Measurements from ENCODE around the gene PRAC2.

PRAC2 gene

GRCh38 chr17:48737330-48738043 is 14.5 kb downstream of the PRAC2 start:
- Mint-ChIP-seq H3K4me1 (ENCODE audit: low read depth) (peaks cover 12% of the 10 kb centered on the region), H3K27ac (no peak overlapping the region), H3K27me3 (ENCODE audit: low read depth) (peaks cover 96% of the 10 kb centered on the region), H3K9me3 (no peaks in the 10 kb centered on the region), H3K4me3 (no peak overlapping the region), H3K36me3 (ENCODE audit: low read depth) (peaks cover 2% of the 10 kb centered on the region)

- Mint-ChIP-seq H3K4me3 (no peak overlapping the region), H3K4me1 (ENCODE audit: low read depth) (peaks cover 8% of the 10 kb centered on the region), H3K27me3 (ENCODE audit: low read depth) (peaks cover 98% of the 10 kb centered on the region), H3K36me3 (ENCODE audit: low read depth) (peaks cover 4% of the 10 kb centered on the region), H3K9me3 (no peaks in the 10 kb centered on the region), H3K27ac (no peak overlapping the region)
Measured at GRCh38 chr17:48738424-48738802, 15.4 kb downstream of the PRAC2 start.

GRCh38 chr17:48738803-48739526 is 16.0 kb downstream of the PRAC2 start:
- Mint-ChIP-seq H3K36me3 (ENCODE audit: low read depth) (peaks cover 3% of the 10 kb centered on the region), H3K27ac (no peak overlapping the region), H3K4me3 (peak overlapping the region; percentile 1), H3K4me1 (ENCODE audit: low read depth) (peaks cover 4% of the 10 kb centered on the region), H3K27me3 (ENCODE audit: low read depth) (peaks cover 98% of the 10 kb centered on the region), H3K9me3 (no peaks in the 10 kb centered on the region)

- H3K4me3 Mint-ChIP-seq = no peak overlapping the region
Measured at GRCh38 chr17:48740537-48740936, 17.6 kb downstream of the PRAC2 start.

GRCh38 chr17:48745381-48746275 is 22.6 kb downstream of the PRAC2 start:
- H3K27me3 Mint-ChIP-seq (ENCODE audit: low read depth) = peaks cover 100% of the 10 kb centered on the region
- no peaks in the 10 kb centered on the region for H3K9me3 Mint-ChIP-seq
- H3K4me1 Mint-ChIP-seq (ENCODE audit: low read depth) = peaks cover 3% of the 10 kb centered on the region
- H3K4me3 Mint-ChIP-seq = no peak overlapping the region
- H3K36me3 Mint-ChIP-seq (ENCODE audit: low read depth) = peaks cover 3% of the 10 kb centered on the region
- H3K27ac Mint-ChIP-seq = peak overlapping the region; percentile 24

More at GRCh38 chr17:48740537-48740936, 17.6 kb downstream of the PRAC2 start:
- H3K36me3 Mint-ChIP-seq (ENCODE audit: low read depth) = peaks cover 3% of the 10 kb centered on the region
- no peak overlapping the region for H3K27ac Mint-ChIP-seq
- H3K4me1 Mint-ChIP-seq (ENCODE audit: low read depth) = peaks cover 6% of the 10 kb centered on the region
- H3K9me3 Mint-ChIP-seq = no peaks in the 10 kb centered on the region
- H3K27me3 Mint-ChIP-seq (ENCODE audit: low read depth) = peaks cover 98% of the 10 kb centered on the region

- H3K27me3 Mint-ChIP-seq (ENCODE audit: low read depth) = peaks cover 100% of the 10 kb centered on the region
- H3K27ac Mint-ChIP-seq = peak overlapping the region; percentile 66
- peaks cover 3% of the 10 kb centered on the region for H3K4me1 Mint-ChIP-seq (ENCODE audit: low read depth)
- H3K36me3 Mint-ChIP-seq (ENCODE audit: low read depth) = peaks cover 3% of the 10 kb centered on the region
- no peak overlapping the region for H3K4me3 Mint-ChIP-seq
- no peaks in the 10 kb centered on the region for H3K9me3 Mint-ChIP-seq
Measured at GRCh38 chr17:48746916-48747444, 24.0 kb downstream of the PRAC2 start.

- Mint-ChIP-seq H3K4me1 (ENCODE audit: low read depth) (peaks cover 5% of the 10 kb centered on the region), H3K4me3 (no peak overlapping the region), H3K27me3 (ENCODE audit: low read depth) (peaks cover 100% of the 10 kb centered on the region), H3K9me3 (no peaks in the 10 kb centered on the region), H3K36me3 (ENCODE audit: low read depth) (peaks cover 3% of the 10 kb centered on the region), H3K27ac (no peak overlapping the region)
Measured at GRCh38 chr17:48747445-48748363, 24.7 kb downstream of the PRAC2 start.

GRCh38 chr17:48748718-48749566 is 26.0 kb downstream of the PRAC2 start:
- Mint-ChIP-seq H3K4me3 (no peak overlapping the region), H3K27me3 (ENCODE audit: low read depth) (peaks cover 100% of the 10 kb centered on the region), H3K4me1 (ENCODE audit: low read depth) (peaks cover 7% of the 10 kb centered on the region), H3K27ac (peak overlapping the region; percentile 1), H3K9me3 (no peaks in the 10 kb centered on the region), H3K36me3 (ENCODE audit: low read depth) (no peaks in the 10 kb centered on the region)

GRCh38 chr17:48749621-48750553 is 26.9 kb downstream of the PRAC2 start:
- peak overlapping the region; percentile 1 for H3K27ac Mint-ChIP-seq
- H3K27me3 Mint-ChIP-seq (ENCODE audit: low read depth) = peaks cover 98% of the 10 kb centered on the region
- H3K4me3 Mint-ChIP-seq = no peak overlapping the region
- H3K36me3 Mint-ChIP-seq (ENCODE audit: low read depth) = no peaks in the 10 kb centered on the region
- H3K4me1 Mint-ChIP-seq (ENCODE audit: low read depth) = peaks cover 7% of the 10 kb centered on the region
- no peaks in the 10 kb centered on the region for H3K9me3 Mint-ChIP-seq

- no peak overlapping the region for H3K27ac Mint-ChIP-seq
- no peaks in the 10 kb centered on the region for H3K36me3 Mint-ChIP-seq (ENCODE audit: low read depth)
- H3K9me3 Mint-ChIP-seq = no peaks in the 10 kb centered on the region
- peaks cover 97% of the 10 kb centered on the region for H3K27me3 Mint-ChIP-seq (ENCODE audit: low read depth)
- no peak overlapping the region for H3K4me3 Mint-ChIP-seq
- peaks cover 4% of the 10 kb centered on the region for H3K4me1 Mint-ChIP-seq (ENCODE audit: low read depth)
Measured at GRCh38 chr17:48751172-48751571, 28.2 kb downstream of the PRAC2 start.

GRCh38 chr17:48751733-48752398 is 28.9 kb downstream of the PRAC2 start:
- no peak overlapping the region for H3K4me3 Mint-ChIP-seq
- peaks cover 4% of the 10 kb centered on the region for H3K4me1 Mint-ChIP-seq (ENCODE audit: low read depth)
- no peak overlapping the region for H3K27ac Mint-ChIP-seq
- no peaks in the 10 kb centered on the region for H3K9me3 Mint-ChIP-seq
- H3K27me3 Mint-ChIP-seq (ENCODE audit: low read depth) = peaks cover 97% of the 10 kb centered on the region
- no peaks in the 10 kb centered on the region for H3K36me3 Mint-ChIP-seq (ENCODE audit: low read depth)
